ENCODE measurements around the gene HBM.
"Not testable (repeated sequence)": the region's sequence is repeated elsewhere in the genome, so short reads cannot be mapped to it uniquely, and the experiment has no call there.

Gene HBM

GRCh38 chr16:165539-166374, at the start of gene HBM:
HBM (plus strand) TSS chr16:165978; CDS start chr16:165998, 20 bp downstream.
- no peak for DNase-seq (ENCODE audit: low read depth)

GRCh38 chr16:116015-116414, 49.8 kb upstream of the HBM start:
- no peak for DNase-seq (ENCODE audit: low read depth)

- no peak for DNase-seq (ENCODE audit: low read depth)
Observed at GRCh38 chr16:117379-118365, 48.1 kb upstream of the HBM start.

GRCh38 chr16:118857-119256, 46.9 kb upstream of the HBM start:
- no peak for DNase-seq (ENCODE audit: low read depth)

GRCh38 chr16:119295-119694, 46.5 kb upstream of the HBM start:
- no peak for DNase-seq (ENCODE audit: low read depth)

GRCh38 chr16:119835-120491, 45.8 kb upstream of the HBM start:
- no peak for DNase-seq (ENCODE audit: low read depth)

GRCh38 chr16:120756-121155, 45.0 kb upstream of the HBM start:
- DNase-seq (ENCODE audit: low read depth): no peak

GRCh38 chr16:122361-122760, 43.4 kb upstream of the HBM start:
- no peak for DNase-seq (ENCODE audit: low read depth)

GRCh38 chr16:123558-124350, 42.0 kb upstream of the HBM start:
- not testable (repeated sequence) for DNase-seq (ENCODE audit: low read depth)

GRCh38 chr16:125011-125410, 40.8 kb upstream of the HBM start:
- DNase-seq (ENCODE audit: low read depth): no peak

GRCh38 chr16:129075-129474, 36.7 kb upstream of the HBM start:
- no peak for DNase-seq (ENCODE audit: low read depth)

GRCh38 chr16:130533-131173, 35.1 kb upstream of the HBM start:
- no peak for DNase-seq (ENCODE audit: low read depth)

- no peak for DNase-seq (ENCODE audit: low read depth)
Observed at GRCh38 chr16:132120-132519, 33.7 kb upstream of the HBM start.

- no peak for DNase-seq (ENCODE audit: low read depth)
Observed at GRCh38 chr16:133716-134115, 32.1 kb upstream of the HBM start.

- DNase-seq (ENCODE audit: low read depth): no peak
Observed at GRCh38 chr16:138049-138417, 27.7 kb upstream of the HBM start.

- DNase-seq (ENCODE audit: low read depth): no peak
Observed at GRCh38 chr16:140175-140857, 25.5 kb upstream of the HBM start.

- DNase-seq (ENCODE audit: low read depth): no peak
Observed at GRCh38 chr16:142405-142967, 23.3 kb upstream of the HBM start.

- no peak for DNase-seq (ENCODE audit: low read depth)
Observed at GRCh38 chr16:143047-143446, 22.7 kb upstream of the HBM start.

- no peak for DNase-seq (ENCODE audit: low read depth)
Observed at GRCh38 chr16:143456-143855, 22.3 kb upstream of the HBM start.

GRCh38 chr16:144797-145252, 21.0 kb upstream of the HBM start:
- DNase-seq (ENCODE audit: low read depth): no peak

Measured in fibroblast of gingiva (primary cell).